Lung microvascular endothelial cell (primary cell): ENCODE data around the gene MED16. TPM values are rescaled to one million over a fixed set of nuclear protein-coding genes. Genes with fewer than 3 reads are reported as not detected.

ENCODE experiments used
- DNase-seq, 2 donors: peaks; one replicate each; pipeline versions ENCODE4 v3.0.0 to v3.0.0-alpha.2; 2010; ENCODE audit warnings: low read depth in 2 of 2
- total RNA-seq: library from RNA; depleted of rRNA; stranded (reverse); fragments of >200 nt; gene quantifications from 2 replicates; pipeline ENCODE4 v1.2.1, GENCODE V29; 2014

Gene MED16
- total RNA-seq, 1 donor from 2014 or later: 19.0 TPM

GRCh38 chr19:928471-929202 is 35.6 kb upstream of the MED16 start:
- DNase-seq: no peak

GRCh38 chr19:927780-928401 is 34.9 kb upstream of the MED16 start:
- DNase-seq: no peak

GRCh38 chr19:927351-927779 is 34.4 kb upstream of the MED16 start:
- no peak for DNase-seq

DNA sequence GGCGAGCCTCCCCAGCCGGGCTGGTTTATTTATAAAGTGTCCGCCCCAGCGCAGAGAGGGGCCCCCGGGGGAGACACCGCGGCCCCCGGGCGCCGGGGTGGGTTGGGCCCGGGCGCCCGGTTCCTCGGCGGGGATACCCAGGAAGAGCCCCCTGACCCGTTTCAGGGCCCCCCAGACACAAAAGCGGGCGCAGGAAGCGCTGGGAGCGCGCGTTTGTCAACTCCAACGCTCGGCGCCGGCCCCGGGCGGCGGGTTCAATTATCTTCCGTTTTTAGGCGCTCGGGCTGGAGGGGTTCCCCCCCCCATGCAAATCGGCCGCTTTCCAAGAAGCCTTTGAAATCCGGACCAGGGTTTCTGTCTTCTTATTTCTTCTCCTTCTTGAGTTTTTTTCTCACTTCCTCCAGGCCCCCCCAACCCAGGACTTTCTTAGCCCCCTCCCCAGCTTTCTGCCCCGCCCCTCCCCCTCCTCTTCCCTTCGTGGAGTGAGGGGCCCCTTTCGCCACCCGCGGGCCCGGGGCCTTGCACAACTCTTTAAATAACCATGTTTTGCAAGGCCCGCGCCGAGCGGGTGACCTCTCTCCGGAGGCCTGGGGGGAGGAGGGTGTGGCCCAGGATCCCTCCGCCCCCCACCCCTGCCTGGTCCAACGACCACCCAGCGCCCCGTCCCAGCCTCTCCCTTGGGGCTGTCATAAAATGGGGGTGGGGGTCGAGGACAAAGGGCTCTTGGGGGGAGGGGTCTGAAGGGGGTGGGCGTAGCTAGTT is 33.8 kb upstream of the MED16 start:
- DNase-seq: peak in 1 of 2 donors; percentile 33

GRCh38 chr19:926323-926588 is 33.3 kb upstream of the MED16 start:
- DNase-seq: no peak

DNA sequence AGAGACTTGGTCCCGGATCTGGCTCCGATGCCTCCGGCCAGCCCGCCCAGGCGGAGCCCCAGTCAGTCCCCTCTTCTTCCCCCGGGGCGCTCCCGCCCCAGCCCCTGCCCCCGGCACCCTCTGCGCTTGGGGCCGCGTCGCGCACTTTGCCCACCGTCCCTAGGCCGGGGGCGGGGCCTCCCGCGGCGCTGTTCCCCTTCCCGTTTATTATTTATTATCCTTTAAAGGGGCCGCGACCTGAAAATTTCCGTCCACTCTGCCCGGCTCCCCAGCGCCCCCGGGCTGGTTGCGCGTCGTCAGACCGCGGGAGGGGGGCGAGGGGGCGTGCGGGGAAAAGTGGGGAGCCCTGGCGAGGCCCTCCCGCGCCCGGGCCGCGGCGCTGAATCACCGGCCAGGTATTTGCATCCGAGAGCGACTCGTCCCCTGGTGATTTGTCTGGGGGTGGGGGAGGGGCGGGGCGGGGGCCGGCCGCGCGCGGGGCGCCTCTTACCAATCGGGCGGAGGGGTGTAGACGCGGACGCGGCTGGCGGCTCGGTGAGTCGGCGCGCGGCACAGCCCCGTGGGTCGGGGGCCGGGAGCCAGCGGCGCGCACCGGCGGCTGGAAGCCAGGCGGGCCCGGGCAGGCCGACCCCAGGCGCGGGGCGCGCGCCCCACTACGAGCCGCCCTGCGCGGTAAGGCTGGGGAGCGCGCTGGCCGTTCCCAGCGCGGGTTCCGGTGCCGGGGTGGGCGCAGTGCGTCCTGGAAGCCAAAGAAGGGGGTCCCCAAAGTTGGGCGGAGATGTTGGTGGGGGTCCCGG is 32.7 kb upstream of the MED16 start, which contains the start of gene ARID3A:
ARID3A (plus strand) TSS at position 510 of the 797 bp plus-strand sequence. CDS start 3,494 bp downstream, outside the sequence.
- peak; percentile 76 to 79 for DNase-seq

DNA sequence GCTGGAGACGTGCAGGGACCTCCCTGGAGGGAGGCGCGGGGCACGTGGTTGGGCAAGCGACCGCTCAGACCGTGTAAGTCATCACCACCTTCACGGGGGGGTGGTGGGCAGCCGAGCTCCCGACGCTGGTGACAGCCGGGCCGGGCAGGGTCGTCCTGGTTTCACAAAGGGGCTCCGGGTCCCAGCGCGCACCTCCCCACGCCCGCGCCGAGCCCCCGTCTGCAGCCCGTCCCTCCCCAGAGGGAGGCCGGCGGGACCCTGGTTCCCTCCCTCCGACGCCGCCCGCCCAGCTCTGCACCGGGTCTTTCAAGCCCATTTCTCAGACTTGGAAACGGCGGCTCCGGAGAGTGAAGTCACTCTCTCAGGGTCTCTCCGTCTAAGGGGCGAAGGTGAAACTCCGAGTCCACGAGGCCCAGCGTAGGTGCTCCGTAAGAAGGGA is 32.1 kb upstream of the MED16 start:
- peak in 1 of 2 donors; percentile 67 for DNase-seq

DNA sequence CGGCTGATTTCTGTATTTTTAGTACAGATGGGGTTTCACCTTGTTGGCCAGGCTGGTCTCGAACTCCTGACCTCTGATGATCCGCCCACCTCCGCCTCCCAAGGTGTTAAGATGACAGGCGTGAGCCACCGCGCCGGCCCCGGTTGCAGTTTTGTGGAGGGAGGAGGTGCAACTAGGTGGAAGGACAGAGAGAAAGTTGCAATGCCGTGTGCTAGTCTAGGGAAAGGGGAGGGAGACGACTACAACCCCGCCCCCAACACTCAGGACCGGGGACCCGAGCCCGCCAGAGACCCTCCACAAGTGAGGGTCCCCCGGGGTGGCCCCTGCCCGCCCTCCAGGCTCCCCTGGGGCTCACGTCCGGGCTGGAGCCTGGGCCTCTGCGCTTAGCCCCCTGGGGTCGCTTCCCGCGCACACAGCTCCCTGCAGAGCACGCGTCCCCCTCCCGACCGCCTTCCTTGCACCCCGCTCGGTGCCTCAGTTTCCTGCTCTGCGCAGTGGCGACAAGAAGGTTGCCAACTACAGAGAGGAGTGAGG is 31.6 kb upstream of the MED16 start:
- DNase-seq: no peak

GRCh38 chr19:920051-920864 is 27.3 kb upstream of the MED16 start:
- peak in 1 of 2 donors; percentile 21 for DNase-seq

GRCh38 chr19:919199-920050 is 26.4 kb upstream of the MED16 start:
- no peak for DNase-seq

- DNase-seq: no peak
Observed at GRCh38 chr19:918481-919198, 25.7 kb upstream of the MED16 start.

- no peak for DNase-seq
Observed at GRCh38 chr19:918152-918437, 25.1 kb upstream of the MED16 start.

GRCh38 chr19:917323-918151 is 24.6 kb upstream of the MED16 start, which contains the start of gene KISS1R:
KISS1R (plus strand) TSS chr19:917333; CDS start chr19:917503, 170 bp downstream.
- DNase-seq: peak; percentile 26 to 53

DNA sequence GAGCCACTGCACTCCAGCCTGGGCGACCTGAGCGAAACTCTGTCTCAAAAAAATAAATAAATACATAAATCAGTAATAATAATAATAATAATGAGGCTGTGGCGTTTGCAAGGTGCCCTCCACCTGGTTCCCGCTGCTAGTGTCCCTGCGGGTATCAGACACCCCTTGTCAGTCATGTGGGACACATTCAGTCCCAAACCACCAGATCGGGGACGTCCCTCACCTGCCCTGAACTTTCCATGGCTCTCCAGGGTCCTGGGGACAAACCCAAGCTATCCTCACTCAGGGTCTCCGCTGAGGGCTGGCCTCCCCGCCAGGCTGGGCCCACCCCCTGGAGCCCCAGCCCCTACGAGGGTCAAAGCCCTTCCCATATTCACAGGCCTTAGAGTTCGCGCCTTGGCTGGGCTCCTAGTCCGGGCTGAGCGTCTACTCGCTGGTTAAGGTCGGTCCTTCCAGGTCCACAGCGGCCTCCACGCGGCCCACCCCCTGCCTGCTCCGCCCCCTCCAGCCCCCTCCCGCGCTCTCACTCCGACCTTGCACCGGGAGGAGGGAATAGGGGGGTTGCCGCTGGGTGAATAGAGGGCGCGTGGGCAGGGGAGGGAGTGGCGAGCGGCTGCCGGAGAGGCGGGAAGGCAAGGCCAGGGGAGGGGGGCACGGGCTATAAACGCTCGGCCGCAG is 23.8 kb upstream of the MED16 start:
- no peak for DNase-seq

GRCh38 chr19:913080-913748 is 20.2 kb upstream of the MED16 start, which contains the start of gene R3HDM4:
R3HDM4 (minus strand) TSS chr19:913219; CDS start chr19:913157, 62 bp downstream.
- DNase-seq: peak; percentile 66 to 82

DNA sequence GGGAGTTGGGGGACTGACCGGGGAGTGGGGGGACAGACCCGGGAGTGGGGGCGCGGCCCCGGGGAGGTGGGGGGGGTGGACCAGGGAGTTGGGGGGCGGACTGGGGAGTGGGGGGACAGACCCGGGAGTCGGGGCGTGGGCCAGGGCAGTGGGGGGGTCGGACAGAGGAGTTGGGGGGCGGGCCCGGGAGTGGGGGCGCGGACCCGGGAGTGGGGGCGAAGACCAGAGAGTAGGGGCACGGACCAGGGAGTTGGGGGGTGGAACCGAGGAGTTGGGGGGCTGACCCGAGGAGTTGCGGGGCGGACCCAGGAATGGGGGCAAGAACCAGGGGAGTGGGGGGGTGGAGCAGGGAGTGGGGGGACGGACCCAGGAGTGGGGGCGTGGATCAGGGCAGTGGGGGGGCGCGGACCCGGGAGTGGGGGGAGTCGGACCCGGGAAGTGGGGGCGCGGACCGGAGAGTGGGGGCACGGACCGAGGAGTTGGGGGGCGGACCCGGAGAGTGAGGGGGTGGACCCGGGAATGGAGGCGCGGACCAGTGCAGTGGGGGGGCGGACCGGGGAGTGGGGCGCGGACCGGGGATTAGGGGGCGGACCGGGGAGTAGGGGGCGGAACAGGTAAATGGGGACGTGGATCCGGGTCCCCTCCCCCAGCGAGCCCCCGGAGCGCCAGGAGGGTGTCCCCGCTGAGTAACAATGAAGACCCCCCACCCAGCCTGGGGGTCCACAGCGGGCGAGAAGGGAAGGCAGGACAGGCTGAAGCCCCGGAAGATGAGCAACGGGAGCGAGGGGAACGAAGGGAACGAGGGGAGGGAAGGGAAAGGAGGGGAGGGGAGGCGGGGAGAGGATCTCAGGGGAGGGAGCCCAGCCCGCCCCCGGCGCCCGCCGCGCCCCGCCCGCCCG is 19.4 kb upstream of the MED16 start:
- DNase-seq: no peak
